ENCODE data around the gene OR4A15. TPM values are rescaled to one million over a fixed set of nuclear protein-coding genes. Genes with fewer than 3 reads are reported as not detected.

The OR4A15 gene
- not detected in 2 replicates for total RNA-seq (2013; cell fraction: nucleolus; rRNA removed)
- total RNA-seq (2014; rRNA removed) (not detected in 2 replicates), total RNA-seq (2014; rRNA removed; fragmentation: Illumina TruSeq; extraction: Trizol) (not detected in 2 replicates), total RNA-seq (2021) (not detected in 2 replicates), polyA plus RNA-seq (2011; rRNA removed) (not detected in 2 replicates), polyA plus RNA-seq (2014; fragmentation: Illumina TruSeq; extraction: Trizol) (not detected in 2 replicates), polyA plus RNA-seq (2014; fragmentation: Nextera tagmentation; extraction: Ambion mirVana) (not detected), polyA plus RNA-seq (2014; rRNA removed) (not detected in 2 replicates), polyA plus RNA-seq (2016; fragmentation: Nextera tagmentation; extraction: Ambion mirVana) (not detected), polyA minus RNA-seq (2011; rRNA and poly(A)+ RNA removed) (not detected in 2 replicates), Bru-seq, nascent RNA (not detected), BruChase-seq, experiment 1, labeled RNA remaining after a 6-hour chase (not detected), BruChase-seq, experiment 2, labeled RNA remaining after a 2-hour chase (not detected)
- not detected for polyA plus RNA-seq (2011; ENCODE audit: low read depth)
- polyA plus RNA-seq (2011; cell fraction: cytosol; rRNA removed) = not detected in 2 replicates
- not detected in 2 replicates for polyA plus RNA-seq (2011; cell fraction: nucleus; rRNA removed)
- not detected in 2 replicates for polyA plus RNA-seq (2012)
- polyA minus RNA-seq (2011; cell fraction: cytosol; rRNA and poly(A)+ RNA removed) = not detected in 2 replicates
- polyA minus RNA-seq (2011; cell fraction: nucleus; rRNA and poly(A)+ RNA removed) = not detected in 2 replicates
- long read RNA-seq, experiment 1 = 0 reads
- long read RNA-seq, experiment 2 = 0 reads

GRCh38 chr11:55367674-55368073, at the start of gene OR4A15:
TSS of gene OR4A15 (plus strand) at chr11:55367974. CDS start at chr11:55367974, 0 bp downstream.
- ATAC-seq (no peak), FAIRE-seq (no peak), DNase-seq (ENCODE audit: low read depth, low spot score) (no peak)
- Histone ChIP-seq H3K4me3 (no peak within 1 kb of the TSS), H3K9me3 (replicated peaks; ENCODE audit: control insufficient read depth, insufficient read depth, low read length) (no peaks in the 10 kb centered on the region), H4K20me1 (ENCODE audit: control insufficient read depth, insufficient read depth) (no peaks in the 10 kb centered on the region), H3K27me3 (replicated peaks in 1 of 2; ENCODE audit: control insufficient read depth in 2 of 2, insufficient read depth in 2 of 2, low read length in 1 of 2) (no peaks in the 10 kb centered on the region), H3K4me1 (ENCODE audit: control insufficient read depth, insufficient read depth, low read length) (no peaks in the 10 kb centered on the region), H3K36me3 (ENCODE audit: control insufficient read depth in 2 of 2, insufficient read depth in 2 of 2, low read length in 1 of 2) (no peaks in the 10 kb centered on the region), H3K4me2 (ENCODE audit: control insufficient read depth, insufficient read depth) (no peak within 1 kb of the TSS), H3K79me2 (ENCODE audit: control insufficient read depth, insufficient read depth, low read length) (no peaks in the 10 kb centered on the region), H3K27ac (ENCODE audit: control insufficient read depth, insufficient read depth) (no peak within 1 kb of the TSS), H2AFZ (ENCODE audit: control insufficient read depth, low read depth, low read length) (no peak within 1 kb of the TSS), H3K9ac (ENCODE audit: control insufficient read depth, insufficient read depth, low read length) (no peak within 1 kb of the TSS)
- in situ Hi-C loops (cut with MboI) = no loop called here
- ChIA-PET CTCF (no interaction called here), RAD21 (ENCODE audit: unreplicated experiment) (no interaction called here), POLR2A (no interaction called here), SMC1A (ENCODE audit: uncharacterized antibody, unreplicated experiment) (no interaction called here)
- no TSS peak for BruUV-seq (replicated peaks)
- TF ChIP-seq CHD2 (IDR thresholded peaks at IDR 0.05; ENCODE audit: borderline replicate concordance, low read depth, low read length) = no peak
- TF ChIP-seq MXI1 (IDR thresholded peaks at IDR 0.05; ENCODE audit: low read depth, low read length) = no peak
- no peak for TF ChIP-seq ZBTB11 (CRISPR knock-in tag; IDR thresholded peaks at IDR 0.05)
- no peak for TF ChIP-seq CUX1 (IDR thresholded peaks at IDR 0.05; ENCODE audit: insufficient replicate concordance, low read depth, low read length)
- no peak for TF ChIP-seq HDGF (IDR thresholded peaks at IDR 0.05)
- intact Hi-C loops (cut with micrococcal nuclease; ENCODE audit: unreplicated experiment) = no loop called here
- 3% methylated on average over 4 of the region's 4 CpGs for WGBS (ENCODE audit: insufficient coverage, insufficient replicate concordance, low lambda C conversion rate, missing lambda C conversion rate)
